K562 (cell line): ENCODE data around the gene GSTM5. TPM values are rescaled to one million over a fixed set of nuclear protein-coding genes. Genes with fewer than 3 reads are reported as not detected.
"Not testable (repeated sequence)": the region's sequence is repeated elsewhere in the genome, so short reads cannot be mapped to it uniquely, and the experiment has no call there.

ENCODE experiments used
- ATAC-seq: fragments of 200-7000 bp; cut with Tn5 transposase; 3 replicates; pipeline ENCODE4 v1.9.1; 2020; ENCODE audit warnings: moderate library complexity
- BruUV-seq: library from RNA; stranded (reverse); fragments of 400-500 nt; replicated peaks from 2 replicates; lab custom pipeline; 2021; lab: Mats Ljungman, UMichigan
- CTCF ChIA-PET: fragments of 300-600 bp; formaldehyde crosslinking; extraction: SDS; loops from one replicate; lab custom pipeline; 2021; ENCODE audit warnings: low intra/inter-chr PET ratio; lab: Yijun Ruan, JAX
- POLR2A ChIA-PET: fragments of 300-600, 350-650 bp; sonication (Branson Sonifier 250); formaldehyde crosslinking; extraction: SDS; loops from one replicate; lab custom pipeline; 2021; ENCODE audit warnings: antibody characterized with exemption, inconsistent platforms; lab: Yijun Ruan, JAX
- DNase-seq, 4 experiments: peaks; one replicate each; pipeline versions ENCODE4 v3.0.0 to v3.0.0-alpha.2; 2011 to 2018; ENCODE audit warnings: low spot score in 3 of 4, mixed read lengths in 3 of 4; ENCODE audit errors: extremely low read depth in 1 of 4
- FAIRE-seq: peaks from 2 replicates; lab custom pipeline; 2011; peaks lifted over from hg19 to GRCh38; lab: Jason Lieb, UNC
- H2AFZ ChIP-seq: 2 replicates; pipeline ENCODE4 v1.6.0; 2011; ENCODE audit warnings: low read depth, low read length, control low read depth, inconsistent platforms
- H3K27ac ChIP-seq: fragments of 200-600 bp; 3 replicates; pipeline ENCODE4 v1.8.0; 2011; ENCODE audit warnings: low read depth, mild to moderate bottlenecking, control low read depth, inconsistent platforms, low read length, moderate library complexity, mixed read lengths; ENCODE audit errors: extremely low read depth
- H3K27me3 ChIP-seq, 2 experiments: fragments of 300-600 bp in 1 of 2; 2 replicates in 1 of 2; 3 replicates in 1 of 2; pipeline versions ENCODE4 v1.6.0 to v1.8.0; 2011; ENCODE audit warnings: inconsistent platforms in 2 of 2, low read length in 2 of 2, mild to moderate bottlenecking in 1 of 2, mixed read lengths in 1 of 2, moderate library complexity in 1 of 2; ENCODE audit not compliant: control insufficient read depth in 2 of 2, insufficient read depth in 2 of 2
- H3K36me3 ChIP-seq: fragments of 300-600 bp; 3 replicates; pipeline ENCODE4 v1.8.0; 2011; ENCODE audit warnings: mild to moderate bottlenecking, low read length, inconsistent platforms; ENCODE audit not compliant: control insufficient read depth, insufficient read depth
- H3K4me1 ChIP-seq, 2 experiments: fragments of 200-600 bp in 1 of 2; replicated peaks in 1 of 2; 2 replicates in 1 of 2; 3 replicates in 1 of 2; pipeline versions ENCODE4 v1.5.1 to v1.8.0; 2011; ENCODE audit warnings: inconsistent platforms in 2 of 2, low read length in 2 of 2, mild to moderate bottlenecking in 1 of 2, mixed read lengths in 1 of 2, moderate library complexity in 1 of 2; ENCODE audit not compliant: control insufficient read depth in 2 of 2, insufficient read depth in 2 of 2
- H3K4me2 ChIP-seq: 2 replicates; pipeline ENCODE4 v1.6.1; 2011; ENCODE audit warnings: low read length, control low read depth, inconsistent platforms, mixed read lengths; ENCODE audit not compliant: insufficient read depth
- H3K4me3 ChIP-seq: fragments of 200-600 bp; sonication (generic), shearing (Covaris generic); 2 replicates; pipeline ENCODE4 v1.5.1; 2016; ENCODE audit warnings: control low read depth, inconsistent platforms
- H3K79me2 ChIP-seq: fragments of 200-600 bp; 3 replicates; pipeline ENCODE4 v1.8.0; 2011; ENCODE audit warnings: low read length, inconsistent platforms; ENCODE audit not compliant: control insufficient read depth, insufficient read depth
- H3K9ac ChIP-seq, 2 experiments: 2 replicates each; pipeline versions ENCODE4 v1.6.0 to v1.6.1; 2011; ENCODE audit warnings: low read depth in 2 of 2, low read length in 2 of 2, control low read depth in 1 of 2, inconsistent platforms in 1 of 2, mild to moderate bottlenecking in 1 of 2, mixed read lengths in 1 of 2; ENCODE audit not compliant: insufficient read depth in 1 of 2
- H3K9me1 ChIP-seq: one replicate; pipeline ENCODE4 v1.6.0; 2011; ENCODE audit warnings: inconsistent platforms, mild to moderate bottlenecking, low read length, moderate library complexity; ENCODE audit not compliant: control insufficient read depth, insufficient read depth
- H3K9me3 ChIP-seq: replicated peaks from 2 replicates; pipeline ENCODE4 v1.5.1; 2011; ENCODE audit warnings: low read depth, low read length, inconsistent platforms; ENCODE audit not compliant: control insufficient read depth, insufficient read depth
- H4K20me1 ChIP-seq: replicated peaks from 2 replicates; pipeline ENCODE4 v1.6.1; 2011; ENCODE audit warnings: low read length, inconsistent platforms, mixed read lengths; ENCODE audit not compliant: control insufficient read depth, insufficient read depth
- BMI1 ChIP-seq: fragments of 150-350 bp; IDR thresholded peaks from 2 replicates; pipeline ENCODE4 v1.6.1; 2014; ENCODE audit warnings: low read length
- CXXC5 ChIP-seq: fragments of 250-450 bp; sonication (Bioruptor Pico); IDR thresholded peaks from 2 replicates; pipeline ENCODE4 v1.8.0; 2022; ENCODE audit warnings: inconsistent platforms, mild to moderate bottlenecking, moderate library complexity
- GTF2F1 ChIP-seq: IDR thresholded peaks from 2 replicates; pipeline ENCODE4 v1.6.1; 2011; ENCODE audit warnings: low read depth, low read length, improper control_type of control experiment
- JUNB ChIP-seq: fragments of 450-650 bp; formaldehyde crosslinking; conservative IDR thresholded peaks from 2 replicates; pipeline ENCODE4 v1.4.0; 2020; ENCODE audit warnings: mild to moderate bottlenecking
- KAT8 ChIP-seq: fragments of 450-650 bp; IDR thresholded peaks from 2 replicates; pipeline ENCODE4 v1.6.1; 2016; ENCODE audit warnings: low read depth, mild to moderate bottlenecking
- MTA2 ChIP-seq: fragments of 450-650 bp; IDR thresholded peaks from 2 replicates; pipeline ENCODE4 v1.6.1; 2016; ENCODE audit warnings: low read depth
- NFIX ChIP-seq: fragments of 250-450 bp; sonication (Bioruptor Pico); IDR thresholded peaks from 2 replicates; pipeline ENCODE4 v1.4.0; 2020; ENCODE audit warnings: low read depth, mild to moderate bottlenecking, moderate library complexity
- RBM15 ChIP-seq: fragments of 200-400 bp; formaldehyde crosslinking; IDR thresholded peaks from 2 replicates; pipeline ENCODE4 v1.6.1; 2018; ENCODE audit warnings: mild to moderate bottlenecking, low read length, moderate library complexity; ENCODE audit not compliant: insufficient read depth
- TAF1 ChIP-seq: IDR thresholded peaks from 2 replicates; pipeline ENCODE4 v1.6.1; 2011; ENCODE audit warnings: mild to moderate bottlenecking, low read length, moderate library complexity; ENCODE audit not compliant: insufficient read depth, control insufficient read depth, severe bottlenecking; ENCODE audit errors: extremely low read depth
- ZNF212 ChIP-seq: fragments of 450-650 bp; formaldehyde crosslinking; IDR thresholded peaks from 2 replicates; pipeline ENCODE4 v1.4.0; 2020; ENCODE audit warnings: mild to moderate bottlenecking
- ZNF583 ChIP-seq: fragments of 250-450 bp; sonication (Bioruptor Pico); IDR thresholded peaks from 2 replicates; pipeline ENCODE4 v1.4.0; 2020
- WGBS: fragments of 100-300 bp; shearing (Covaris generic); methylation state at CpG from one replicate; pipeline ENCODE4 v1.1.6; 2016; ENCODE audit warnings: low coverage, mixed read lengths; ENCODE audit not compliant: insufficient coverage; ENCODE audit errors: missing lambda C conversion rate; 5-methylcytosine and 5-hydroxymethylcytosine counted together
- in situ Hi-C: fragments of 300-500 bp; cut with MboI; formaldehyde crosslinking; loops from 4 replicates; pipeline ENCODE4 v1.15.0; 2018; ENCODE audit warnings: inconsistent platforms, mixed read lengths
- intact Hi-C: fragments of 100-400 bp; cut with micrococcal nuclease; formaldehyde crosslinking; loops from 2 replicates; pipeline ENCODE4 v1.14.2; 2022
- polyA plus RNA-seq, 8 experiments: library from polyadenylated mRNA; depleted of rRNA in 4 of 8; stranded (reverse) in 5 of 8; unstranded in 3 of 8; fragments of >200 nt; fragmentation: Nextera tagmentation in 2 of 8; fragmentation: Illumina TruSeq in 1 of 8; extraction: Ambion mirVana in 2 of 8; extraction: Trizol in 1 of 8; gene quantifications; 2 replicates each; pipeline versions ENCODE4 v1.2.1 to v1.2.3, GENCODE V29; 2011 to 2014; ENCODE audit warnings: inconsistent platforms in 1 of 8, missing spikeins in 1 of 8
- total RNA-seq, 7 experiments: library from RNA; depleted of rRNA in 6 of 7; stranded (reverse); fragments of >200 nt in 6 of 7; fragmentation: Illumina TruSeq in 2 of 7; extraction: Trizol in 2 of 7; gene quantifications; 2 replicates each; pipeline versions ENCODE4 v1.2.1 to v1.2.3, GENCODE V29; 2011 to 2021; ENCODE audit warnings: low replicate concordance in 1 of 7
- TF ChIP-seq, protein P1 (sequence below), 2 experiments: fragments of 250-450 bp in 1 of 2; fragments of 450-650 bp in 1 of 2; sonication (Bioruptor Pico) in 1 of 2; IDR thresholded peaks; 2 replicates each; pipeline versions ENCODE4 v1.6.1 to v1.8.0; 2016 to 2021; ENCODE audit warnings: mild to moderate bottlenecking in 2 of 2, moderate library complexity in 2 of 2, missing compliant biosample characterization in 1 of 2, missing genetic modification characterization in 1 of 2
- TF ChIP-seq, protein P2 (sequence below): fragments of 450-650 bp; formaldehyde crosslinking; IDR thresholded peaks from 2 replicates; pipeline ENCODE4 v1.4.0; 2020; ENCODE audit warnings: mild to moderate bottlenecking, moderate library complexity

The GSTM5 gene
- total and polyA plus RNA-seq, 9 of the 15 experiments (the other 6 are each of a cell fraction or from before 2014, with no cell fraction given): not detected

DNA sequence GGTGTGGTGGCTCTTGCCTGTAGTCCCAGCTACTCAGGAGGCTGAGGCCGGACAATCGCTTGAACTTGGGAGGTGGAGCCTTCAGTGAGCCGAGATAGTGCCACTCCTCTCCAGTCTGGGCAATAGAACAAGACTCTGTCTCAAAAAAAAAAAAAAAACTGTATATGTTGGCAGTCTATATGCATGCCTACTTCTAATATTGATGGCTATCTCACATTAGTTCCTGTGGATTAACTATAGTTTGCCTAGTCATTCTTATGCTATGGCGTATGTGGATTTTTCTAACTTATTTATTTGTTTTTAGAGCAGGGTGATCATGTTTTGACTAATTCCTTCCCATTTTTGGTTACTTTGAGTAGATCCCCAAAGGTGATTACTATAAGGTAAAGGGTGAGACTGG lies 15.0 kb upstream of the GSTM5 start:
- no peaks in the 10 kb centered on the region for H3K9me3 ChIP-seq
- no peak overlapping the region for H3K9ac ChIP-seq
- in situ Hi-C loops: no loop called here
- no peaks in the 10 kb centered on the region for H3K79me2 ChIP-seq
- TF ChIP-seq, protein P1, sequence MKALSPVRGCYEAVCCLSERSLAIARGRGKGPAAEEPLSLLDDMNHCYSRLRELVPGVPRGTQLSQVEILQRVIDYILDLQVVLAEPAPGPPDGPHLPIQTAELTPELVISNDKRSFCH (CRISPR knock-in tag; IDR thresholded peaks at IDR 0.05): no peak
- TF ChIP-seq, protein P1 (tag; IDR thresholded peaks at IDR 0.05): no peak
- no peak for TF ChIP-seq CXXC5
- TF ChIP-seq ZNF583 (CRISPR knock-in tag): no peak
- no peak for TF ChIP-seq NFIX
- TF ChIP-seq BMI1: no peak
- no peak for TF ChIP-seq JUNB
- TF ChIP-seq RBM15: no peak
- TF ChIP-seq KAT8: no peak
- TF ChIP-seq, protein P2, sequence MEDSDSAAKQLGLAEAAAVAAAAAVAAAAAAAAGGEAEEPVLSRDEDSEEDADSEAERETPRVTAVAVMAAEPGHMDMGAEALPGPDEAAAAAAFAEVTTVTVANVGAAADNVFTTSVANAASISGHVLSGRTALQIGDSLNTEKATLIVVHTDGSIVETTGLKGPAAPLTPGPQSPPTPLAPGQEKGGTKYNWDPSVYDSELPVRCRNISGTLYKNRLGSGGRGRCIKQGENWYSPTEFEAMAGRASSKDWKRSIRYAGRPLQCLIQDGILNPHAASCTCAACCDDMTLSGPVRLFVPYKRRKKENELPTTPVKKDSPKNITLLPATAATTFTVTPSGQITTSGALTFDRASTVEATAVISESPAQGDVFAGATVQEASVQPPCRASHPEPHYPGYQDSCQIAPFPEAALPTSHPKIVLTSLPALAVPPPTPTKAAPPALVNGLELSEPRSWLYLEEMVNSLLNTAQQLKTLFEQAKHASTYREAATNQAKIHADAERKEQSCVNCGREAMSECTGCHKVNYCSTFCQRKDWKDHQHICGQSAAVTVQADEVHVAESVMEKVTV (CRISPR knock-in tag): no peak
- TF ChIP-seq GTF2F1: no peak
- TF ChIP-seq MTA2: no peak
- TF ChIP-seq TAF1: no peak
- TF ChIP-seq ZNF212 (CRISPR knock-in tag): no peak
- no CpG with 5 or more reads among the region's 4 CpGs for WGBS
- POLR2A ChIA-PET: no interaction called here
- no peaks in the 10 kb centered on the region for H4K20me1 ChIP-seq
- H2AFZ ChIP-seq: no peak overlapping the region
- no peak overlapping the region for H3K27ac ChIP-seq
- FAIRE-seq (no peak), DNase-seq (no peak), ATAC-seq (no peak)
- intact Hi-C loops: no loop called here
- CTCF ChIA-PET: no interaction called here
- no peaks in the 10 kb centered on the region for H3K4me1 ChIP-seq
- H3K4me2 ChIP-seq: no peak overlapping the region
- H3K36me3 ChIP-seq: no peaks in the 10 kb centered on the region
- no peak overlapping the region for H3K4me3 ChIP-seq
- BruUV-seq: no TSS peak
- no peaks in the 10 kb centered on the region for H3K9me1 ChIP-seq
- H3K27me3 ChIP-seq: no peaks in the 10 kb centered on the region

DNA sequence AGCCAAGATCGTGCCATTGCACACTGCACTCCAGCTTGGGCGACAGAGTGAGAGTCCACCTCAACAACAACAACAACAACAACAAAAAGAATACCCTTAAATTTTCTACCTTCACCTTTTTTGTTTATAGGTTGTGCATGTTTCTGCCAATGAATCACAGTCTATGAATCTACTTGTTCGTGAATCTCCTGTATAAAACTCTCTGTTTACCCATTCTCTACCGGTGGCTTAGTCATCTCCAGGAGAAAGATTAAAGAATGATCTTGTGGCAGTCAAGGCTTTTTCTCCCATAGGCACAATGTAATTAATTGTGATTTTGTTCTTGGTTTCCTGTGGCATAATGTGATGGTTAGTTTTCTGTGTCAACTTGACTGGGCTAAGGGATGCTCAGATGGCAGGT lies 14.2 kb upstream of the GSTM5 start:
- H3K4me2 ChIP-seq, H3K27ac ChIP-seq, in situ Hi-C loops, H3K9me1 ChIP-seq, ATAC-seq, H3K4me3 ChIP-seq, H3K36me3 ChIP-seq, H3K9ac ChIP-seq, H3K9me3 ChIP-seq, H3K27me3 ChIP-seq, BruUV-seq, H4K20me1 ChIP-seq, POLR2A ChIA-PET, FAIRE-seq, CTCF ChIA-PET, H3K4me1 ChIP-seq, DNase-seq, intact Hi-C loops, H2AFZ ChIP-seq, H3K79me2 ChIP-seq: not testable (repeated sequence)
- no CpG with 5 or more reads among the region's 4 CpGs for WGBS
